Measurements from ENCODE around the gene CDR2L.
"Not testable (repeated sequence)": the region's sequence is repeated elsewhere in the genome, so short reads cannot be mapped to it uniquely, and the experiment has no call there.

CDR2L gene

GRCh38 chr17:75024686-75025397, 37.4 kb downstream of the CDR2L start:
- POLR2A ChIA-PET: interaction anchor here (1.0 to 5.2 kb wide), 4 partner anchors 9 to 36 kb away, joined by 3 to 43 read pairs (median 4); partner anchors contain the start of gene MRPL58
- no peak for TF ChIP-seq FOXA1 (IDR thresholded peaks at IDR 0.05)
- TF ChIP-seq L3MBTL2 (conservative IDR thresholded peaks at IDR 0.05): no peak
- TF ChIP-seq SUZ12 (IDR thresholded peaks at IDR 0.05): no peak
- no peak for TF ChIP-seq ARNT (IDR thresholded peaks at IDR 0.05)
- no peak for TF ChIP-seq FOXM1 (IDR thresholded peaks at IDR 0.05; ENCODE audit: borderline replicate concordance)
- DNase-seq (ENCODE audit: extremely low spot score): no peak
- CTCF ChIA-PET: interaction anchor here (0.7 to 3.9 kb wide), 2 partner anchors 64 to 354 kb away, joined by 3 to 19 read pairs; no protein-coding TSS in a partner anchor

- POLR2A ChIA-PET: interaction anchor here (5.2 kb wide), 1 partner anchor 13 kb away, joined by 43 read pairs; the partner anchor contains the start of gene MRPL58
- not testable (repeated sequence) for DNase-seq (ENCODE audit: extremely low spot score)
- CTCF ChIA-PET: interaction anchor here (3.9 kb wide), 1 partner anchor 64 kb away, joined by 19 read pairs; no protein-coding TSS in a partner anchor
These were observed 37.9 kb downstream of the CDR2L start for GRCh38 chr17:75025398-75025734.

GRCh38 chr17:75026650-75027049, 39.2 kb downstream of the CDR2L start:
- CTCF ChIA-PET: not testable (repeated sequence)
- POLR2A ChIA-PET: interaction anchor here (5.2 kb wide), 1 partner anchor 14 kb away, joined by 43 read pairs; the partner anchor contains the start of gene MRPL58

GRCh38 chr17:75030161-75030560, 42.7 kb downstream of the CDR2L start:
- ChIA-PET POLR2A (interaction anchor here (5.7 kb wide), 1 partner anchor 18 kb away, joined by 53 read pairs; the partner anchor contains the start of gene MRPL58), CTCF (no interaction called here)
- no peak for DNase-seq (ENCODE audit: extremely low spot score)
- TF ChIP-seq FOXA1 (IDR thresholded peaks at IDR 0.05) (no peak), ZNF384 (IDR thresholded peaks at IDR 0.05) (no peak), ARNT (IDR thresholded peaks at IDR 0.05) (no peak)

More at GRCh38 chr17:75026650-75027049, 39.2 kb downstream of the CDR2L start:
- not testable (repeated sequence) for DNase-seq (ENCODE audit: extremely low spot score)

- no peak for TF ChIP-seq BHLHE40 (IDR thresholded peaks at IDR 0.05; ENCODE audit: borderline replicate concordance)
- TF ChIP-seq CTBP1 (IDR thresholded peaks at IDR 0.05; ENCODE audit: borderline replicate concordance): no peak
- TF ChIP-seq PKNOX1 (IDR thresholded peaks at IDR 0.05): peak; percentile 42; the same call in 1 of the 2 replicates
- no peak for TF ChIP-seq SUZ12 (IDR thresholded peaks at IDR 0.05)
- no peak for TF ChIP-seq FOXK2 (IDR thresholded peaks at IDR 0.05)
- TF ChIP-seq LEF1 (IDR thresholded peaks at IDR 0.05; ENCODE audit: borderline replicate concordance): no peak
- no peak for TF ChIP-seq NFRKB (IDR thresholded peaks at IDR 0.05)
- no peak for TF ChIP-seq L3MBTL2 (conservative IDR thresholded peaks at IDR 0.05)
- peak; percentile 57 for DNase-seq (ENCODE audit: extremely low spot score)
- ChIA-PET POLR2A (interaction anchor here (0.7 to 5.7 kb wide), 6 partner anchors 20 to 72 kb away, joined by 3 to 53 read pairs (median 4); partner anchors contain the start of genes CDR2L, HID1 and MRPL58), CTCF (interaction anchor here (0.9 to 1.8 kb wide), 2 partner anchors 71 to 81 kb away, joined by 4 to 17 read pairs; no protein-coding TSS in a partner anchor)
These were observed 44.7 kb downstream of the CDR2L start for GRCh38 chr17:75031972-75032719.

- DNase-seq (ENCODE audit: extremely low spot score): no peak
- CTCF ChIA-PET: interaction anchor here (0.9 to 1.8 kb wide), 2 partner anchors 72 to 81 kb away, joined by 4 to 17 read pairs; no protein-coding TSS in a partner anchor
- POLR2A ChIA-PET: interaction anchor here (0.7 to 5.7 kb wide), 6 partner anchors 21 to 72 kb away, joined by 3 to 53 read pairs (median 4); partner anchors contain the start of genes CDR2L, HID1 and MRPL58
- TF ChIP-seq CTBP1 (IDR thresholded peaks at IDR 0.05; ENCODE audit: borderline replicate concordance) (no peak), PKNOX1 (IDR thresholded peaks at IDR 0.05) (no peak), FOXM1 (IDR thresholded peaks at IDR 0.05; ENCODE audit: borderline replicate concordance) (no peak), HDGF (IDR thresholded peaks at IDR 0.05; ENCODE audit: borderline replicate concordance) (no peak), ELF4 (IDR thresholded peaks at IDR 0.05) (no peak), ARNT (IDR thresholded peaks at IDR 0.05) (no peak), SP1 (IDR thresholded peaks at IDR 0.05) (no peak)
These were observed 45.4 kb downstream of the CDR2L start for GRCh38 chr17:75032720-75033280.
